Right lobe of liver (tissue), 4 donors: ENCODE measurements around the gene AMPD3.

Experiments used
- CTCF ChIP-seq, 4 donors: fragments of 200-600 bp in 3 of 4; fragments of 450-650 bp in 1 of 4; IDR thresholded peaks; one replicate each; pipeline versions ENCODE4 v1.5.1 to v1.8.0; 2016 to 2022; ENCODE audit warnings: antibody characterized with exemption in 4 of 4, mild to moderate bottlenecking in 2 of 4
- POLR2A ChIP-seq: fragments of 450-650 bp; IDR thresholded peaks from one replicate; pipeline ENCODE4 v1.6.1; 2017; ENCODE audit warnings: antibody characterized with exemption, mild to moderate bottlenecking
- donor health status: DM: no; HTN: no; CAD: no.
- donor health status: DM: no; HTN: no; CAD: no.
- donor health status: DM: no; HTN: yes; CAD: no.

- TF ChIP-seq CTCF (IDR thresholded peaks at IDR 0.05) (peak; percentile 70 to 81 (median 76)), POLR2A (no peak)
These were observed 49.0 kb upstream of the AMPD3 start for GRCh38 chr11:10405865-10406592.
